Measurements from ENCODE around the gene AK4. TPM values are rescaled to one million over a fixed set of nuclear protein-coding genes. Genes with fewer than 3 reads are reported as not detected.

The AK4 gene
- total and polyA plus RNA-seq, 2 of the 8 experiments (the other 6 are each of a cell fraction or from before 2014, with no cell fraction given) = 64.5 to 175 TPM

DNA sequence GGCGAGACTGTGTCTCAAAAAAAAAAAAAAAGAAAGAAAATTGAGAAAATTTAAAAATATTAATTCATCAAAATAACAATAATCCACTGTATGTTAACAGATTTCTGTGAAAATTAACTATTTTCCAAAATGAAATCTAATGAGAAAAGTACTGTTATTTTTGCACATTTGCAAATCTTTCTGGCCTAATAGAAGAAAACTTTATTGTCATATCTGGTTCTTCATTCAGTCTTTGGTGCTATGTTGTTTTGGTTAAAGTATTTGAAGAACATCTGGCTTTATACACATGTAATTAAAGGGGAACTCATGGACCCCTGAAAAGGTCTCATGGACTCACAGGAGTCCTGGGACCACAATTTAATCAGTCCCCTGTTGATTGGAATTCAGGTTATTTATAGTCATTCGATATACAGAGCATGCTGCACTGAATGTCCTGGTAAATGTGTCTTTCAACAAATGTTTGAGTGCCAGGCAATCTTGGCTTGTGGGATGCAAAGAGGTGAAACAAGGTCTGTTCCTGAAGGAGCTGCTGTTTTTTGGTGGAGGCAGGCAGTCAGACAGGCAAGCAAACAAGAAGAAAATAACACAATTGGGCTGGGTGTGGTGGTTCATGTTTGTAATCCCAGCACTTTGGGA lies 9.0 kb downstream of the AK4 start (continued):
- no peak for TF ChIP-seq SIX5 (IDR thresholded peaks at IDR 0.05; ENCODE audit: low read depth, low read length)
- no peak for TF ChIP-seq SAP30 (IDR thresholded peaks at IDR 0.05; ENCODE audit: insufficient read depth, insufficient replicate concordance, low read length)
- no peak for TF ChIP-seq ZNF274 (IDR thresholded peaks at IDR 0.05; ENCODE audit: borderline replicate concordance, extremely low read depth, low read length)
- TF ChIP-seq CHD7 (IDR thresholded peaks at IDR 0.05; ENCODE audit: insufficient replicate concordance, low read length) = no peak
- TF ChIP-seq GABPA (IDR thresholded peaks at IDR 0.05; ENCODE audit: borderline replicate concordance, insufficient read depth, low read length) = no peak
- TF ChIP-seq, protein P1, sequence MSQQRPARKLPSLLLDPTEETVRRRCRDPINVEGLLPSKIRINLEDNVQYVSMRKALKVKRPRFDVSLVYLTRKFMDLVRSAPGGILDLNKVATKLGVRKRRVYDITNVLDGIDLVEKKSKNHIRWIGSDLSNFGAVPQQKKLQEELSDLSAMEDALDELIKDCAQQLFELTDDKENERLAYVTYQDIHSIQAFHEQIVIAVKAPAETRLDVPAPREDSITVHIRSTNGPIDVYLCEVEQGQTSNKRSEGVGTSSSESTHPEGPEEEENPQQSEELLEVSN (IDR thresholded peaks at IDR 0.05) = no peak
- TF ChIP-seq BRCA1 (IDR thresholded peaks at IDR 0.05; ENCODE audit: low read depth, low read length) = no peak

All from H1 (cell line).